C4-2B (cell line): ENCODE measurements around the gene CUX1.

Experiments used
- ZFX ChIP-seq: fragments of 450-650 bp; IDR thresholded peaks from 2 replicates; pipeline ENCODE4 v1.6.1; 2017
- TF ChIP-seq, protein P1 (sequence below): fragments of 450-650 bp; conservative IDR thresholded peaks from 2 replicates; pipeline ENCODE4 v1.5.1; 2017; ENCODE audit warnings: mild to moderate bottlenecking

DNA sequence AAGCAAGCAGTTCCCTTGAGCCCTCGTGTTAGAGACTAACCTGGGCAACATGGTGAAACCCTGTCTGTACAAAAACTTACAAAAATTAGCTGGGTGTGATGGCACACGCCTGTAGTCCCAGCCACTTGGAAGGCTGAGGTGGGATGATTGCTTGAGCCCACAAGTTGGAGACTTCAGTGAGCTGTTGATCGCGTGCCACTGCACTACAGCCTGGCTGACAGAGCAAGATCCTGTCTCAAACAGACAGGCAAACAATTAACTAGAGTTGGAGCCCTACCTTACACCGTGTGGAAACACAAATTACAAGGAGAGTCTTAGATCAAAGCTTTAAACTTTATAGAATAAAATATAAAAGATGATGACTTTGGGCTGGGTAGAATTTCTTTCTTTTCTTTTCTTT lies 219.5 kb downstream of the CUX1 start:
- TF ChIP-seq, protein P1, sequence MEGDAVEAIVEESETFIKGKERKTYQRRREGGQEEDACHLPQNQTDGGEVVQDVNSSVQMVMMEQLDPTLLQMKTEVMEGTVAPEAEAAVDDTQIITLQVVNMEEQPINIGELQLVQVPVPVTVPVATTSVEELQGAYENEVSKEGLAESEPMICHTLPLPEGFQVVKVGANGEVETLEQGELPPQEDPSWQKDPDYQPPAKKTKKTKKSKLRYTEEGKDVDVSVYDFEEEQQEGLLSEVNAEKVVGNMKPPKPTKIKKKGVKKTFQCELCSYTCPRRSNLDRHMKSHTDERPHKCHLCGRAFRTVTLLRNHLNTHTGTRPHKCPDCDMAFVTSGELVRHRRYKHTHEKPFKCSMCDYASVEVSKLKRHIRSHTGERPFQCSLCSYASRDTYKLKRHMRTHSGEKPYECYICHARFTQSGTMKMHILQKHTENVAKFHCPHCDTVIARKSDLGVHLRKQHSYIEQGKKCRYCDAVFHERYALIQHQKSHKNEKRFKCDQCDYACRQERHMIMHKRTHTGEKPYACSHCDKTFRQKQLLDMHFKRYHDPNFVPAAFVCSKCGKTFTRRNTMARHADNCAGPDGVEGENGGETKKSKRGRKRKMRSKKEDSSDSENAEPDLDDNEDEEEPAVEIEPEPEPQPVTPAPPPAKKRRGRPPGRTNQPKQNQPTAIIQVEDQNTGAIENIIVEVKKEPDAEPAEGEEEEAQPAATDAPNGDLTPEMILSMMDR: no peak
- no peak for TF ChIP-seq ZFX
